Stimulated activated CD4-positive, alpha-beta T cell treated with anti-CD3 and anti-CD28 coated beads, Interleukin-12 subunit alpha, Interleukin-12 subunit beta, amount 100 ng/mL, for 48 hours (primary cell): Measurements from ENCODE around the gene RACGAP1.
A peak's percentile ranks its signal among the peaks of the same experiment; 100 is the strongest.

Experiments
- DNase-seq, 3 donors: peaks; one replicate each; pipeline ENCODE4 v3.0.0-alpha.2; 2020; ENCODE audit warnings: low read depth in 2 of 3, low spot score in 1 of 3

RACGAP1 gene

GRCh38 chr12:50025187-50026059 lies at the start of gene RACGAP1:
Gene RACGAP1, minus strand, starts transcription at chr12:50025494. Its CDS starts 8,779 bp downstream, at chr12:50016715.
- DNase-seq, result peak; percentile 88 to 95 (median 91)

GRCh38 chr12:50073712-50074111 lies 48.4 kb upstream of the RACGAP1 start:
- no peak for DNase-seq

GRCh38 chr12:50073206-50073605 lies 47.9 kb upstream of the RACGAP1 start:
- DNase-seq, result no peak

- DNase-seq, result no peak
These were observed 47.1 kb upstream of the RACGAP1 start for GRCh38 chr12:50072198-50072907.

GRCh38 chr12:50070314-50071060 lies 45.2 kb upstream of the RACGAP1 start:
- peak; percentile 34 to 71 (median 56) for DNase-seq

GRCh38 chr12:50069539-50069938 lies 44.2 kb upstream of the RACGAP1 start:
- DNase-seq, result no peak

GRCh38 chr12:50069069-50069468 lies 43.8 kb upstream of the RACGAP1 start:
- no peak for DNase-seq

- no peak for DNase-seq
These were observed 41.1 kb upstream of the RACGAP1 start for GRCh38 chr12:50066402-50066801.

- no peak for DNase-seq
These were observed 40.5 kb upstream of the RACGAP1 start for GRCh38 chr12:50065726-50066310.

- no peak for DNase-seq
These were observed 37.6 kb upstream of the RACGAP1 start for GRCh38 chr12:50062728-50063460.

GRCh38 chr12:50061946-50062686 lies 36.8 kb upstream of the RACGAP1 start:
- DNase-seq, result no peak

GRCh38 chr12:50061171-50061570 lies 35.9 kb upstream of the RACGAP1 start:
- no peak for DNase-seq

GRCh38 chr12:50060120-50060468 lies 34.8 kb upstream of the RACGAP1 start:
- DNase-seq, result no peak

- peak; percentile 20 to 48 (median 24) for DNase-seq
These were observed 34.3 kb upstream of the RACGAP1 start for GRCh38 chr12:50059440-50060119.

- no peak for DNase-seq
These were observed 33.5 kb upstream of the RACGAP1 start for GRCh38 chr12:50058743-50059312.

GRCh38 chr12:50057896-50058670 lies 32.8 kb upstream of the RACGAP1 start:
- DNase-seq, result no peak

GRCh38 chr12:50057000-50057841 lies 31.9 kb upstream of the RACGAP1 start, which contains the start of gene ASIC1:
Gene ASIC1, plus strand, starts transcription at chr12:50057596. Its CDS starts 1,171 bp downstream, at chr12:50058767.
- DNase-seq, result peak in 2 of 3 donors; percentile 30 to 40
